GM19239 (cell line): ENCODE results near the gene UBE2E2.
A peak's percentile ranks its signal among the peaks of the same experiment; 100 is the strongest.
"Not testable (repeated sequence)": the region's sequence is repeated elsewhere in the genome, so short reads cannot be mapped to it uniquely, and the experiment has no call there.

Experiments
- DNase-seq: peaks from one replicate; pipeline ENCODE4 v3.0.0; 2011; ENCODE audit warnings: low spot score; ENCODE audit not compliant: insufficient read length
- FAIRE-seq: peaks from 2 replicates; lab custom pipeline; 2011; peaks lifted over from hg19 to GRCh38; lab: Jason Lieb, UNC

Gene UBE2E2

GRCh38 chr3:23592961-23593931 lies 390.1 kb downstream of the UBE2E2 start:
- FAIRE-seq (peak; percentile 92), DNase-seq (peak; percentile 25)

GRCh38 chr3:23594066-23594465 lies 390.9 kb downstream of the UBE2E2 start:
- FAIRE-seq (no peak), DNase-seq (no peak)

GRCh38 chr3:23594894-23595670 lies 392.0 kb downstream of the UBE2E2 start:
- FAIRE-seq: peak; percentile 47
- DNase-seq: no peak

GRCh38 chr3:23595851-23596250 lies 392.7 kb downstream of the UBE2E2 start:
- no peak for DNase-seq
- FAIRE-seq: no peak

- DNase-seq: no peak
These were observed 397.2 kb downstream of the UBE2E2 start for GRCh38 chr3:23600167-23600871.

GRCh38 chr3:23601091-23601822 lies 398.1 kb downstream of the UBE2E2 start:
- FAIRE-seq: no peak

More at GRCh38 chr3:23600167-23600871, 397.2 kb downstream of the UBE2E2 start:
- FAIRE-seq: no peak

GRCh38 chr3:23602971-23603370 lies 399.8 kb downstream of the UBE2E2 start:
- FAIRE-seq: no peak

More at GRCh38 chr3:23601091-23601822, 398.1 kb downstream of the UBE2E2 start:
- no peak for DNase-seq

GRCh38 chr3:23607184-23607847 lies 404.2 kb downstream of the UBE2E2 start:
- no peak for FAIRE-seq
- no peak for DNase-seq

More at GRCh38 chr3:23602971-23603370, 399.8 kb downstream of the UBE2E2 start:
- no peak for DNase-seq

- FAIRE-seq: no peak
- DNase-seq: no peak
These were observed 405.5 kb downstream of the UBE2E2 start for GRCh38 chr3:23608650-23609049.

GRCh38 chr3:23611737-23612295 lies 408.7 kb downstream of the UBE2E2 start:
- DNase-seq: no peak
- FAIRE-seq: peak; percentile 40

- no peak for FAIRE-seq
- DNase-seq: no peak
These were observed 409.3 kb downstream of the UBE2E2 start for GRCh38 chr3:23612296-23612891.

- DNase-seq: no peak
- no peak for FAIRE-seq
These were observed 411.9 kb downstream of the UBE2E2 start for GRCh38 chr3:23615068-23615467.

- DNase-seq, FAIRE-seq: not testable (repeated sequence)
These were observed 415.3 kb downstream of the UBE2E2 start for GRCh38 chr3:23618475-23618874.

- FAIRE-seq: no peak
- no peak for DNase-seq
These were observed 416.8 kb downstream of the UBE2E2 start for GRCh38 chr3:23619705-23620637.

GRCh38 chr3:23620638-23621015 lies 417.5 kb downstream of the UBE2E2 start:
- FAIRE-seq (no peak), DNase-seq (no peak)

- DNase-seq (no peak), FAIRE-seq (no peak)
These were observed 420.7 kb downstream of the UBE2E2 start for GRCh38 chr3:23623844-23624243.

GRCh38 chr3:23624305-23624704 lies 421.2 kb downstream of the UBE2E2 start:
- DNase-seq: no peak
- FAIRE-seq: no peak
